Activated CD8-positive, alpha-beta T cell treated with anti-CD3 and anti-CD28 coated beads for 36 hours (primary cell): Measurements from ENCODE around the gene CTSK. TPM values are rescaled to one million over a fixed set of nuclear protein-coding genes. Genes with fewer than 3 reads are reported as not detected.
"Not testable (repeated sequence)": the region's sequence is repeated elsewhere in the genome, so short reads cannot be mapped to it uniquely, and the experiment has no call there.

Source experiments
- ATAC-seq: fragments of 200-7000 bp; cut with Tn5 transposase; one replicate; pipeline ENCODE4 v1.10.0; 2021; ENCODE audit warnings: mild to moderate bottlenecking, moderate library complexity
- CTCF ChIA-PET: fragments of 350-600 bp; sonication (Branson Sonifier 250); formaldehyde crosslinking; loops from one replicate; lab custom pipeline; 2021; ENCODE audit warnings: antibody characterized with exemption; lab: Charles Lee
- POLR2A ChIA-PET: fragments of 350-600 bp; sonication (Branson Sonifier 250); formaldehyde crosslinking; loops from one replicate; lab custom pipeline; 2021; ENCODE audit warnings: antibody characterized with exemption; lab: Charles Lee
- DNase-seq: peaks from one replicate; pipeline ENCODE4 v3.0.0-alpha.2; 2020
- H3K27ac Mint-ChIP-seq: one replicate; pipeline ENCODE4 v1.8.0; 2021; ENCODE audit warnings: mild to moderate bottlenecking, mixed read lengths
- H3K27me3 Mint-ChIP-seq: one replicate; pipeline ENCODE4 v1.8.0; 2021; ENCODE audit warnings: mixed read lengths
- H3K36me3 Mint-ChIP-seq: one replicate; pipeline ENCODE4 v1.8.0; 2021; ENCODE audit warnings: low read depth, mixed read lengths
- H3K4me1 Mint-ChIP-seq: one replicate; pipeline ENCODE4 v1.8.0; 2021; ENCODE audit warnings: low read depth, mixed read lengths
- H3K4me3 Mint-ChIP-seq: one replicate; pipeline ENCODE4 v1.8.0; 2021; ENCODE audit warnings: mild to moderate bottlenecking, moderate library complexity, mixed read lengths
- H3K9me3 Mint-ChIP-seq: one replicate; pipeline ENCODE4 v1.8.0; 2021; ENCODE audit warnings: mixed read lengths
- CTCF ChIP-seq: fragments of 200-600 bp; IDR thresholded peaks from one replicate; pipeline ENCODE4 v1.8.0; 2022; ENCODE audit warnings: antibody characterized with exemption, mild to moderate bottlenecking
- intact Hi-C: fragments of 100-400 bp; cut with micrococcal nuclease; formaldehyde crosslinking; loops from one replicate; pipeline ENCODE4 v1.10.0; 2022
- total RNA-seq, 2 experiments: library from RNA; stranded (reverse); gene quantifications; one replicate each; pipeline ENCODE4 v1.2.3, GENCODE V29; 2021

The CTSK gene
- total RNA-seq, 2 experiments from 2014 or later = 2.9 to 3.6 TPM

- no peak overlapping the region for H3K4me3 Mint-ChIP-seq
- CTCF ChIA-PET = interaction anchor here (1.4 to 2.0 kb wide), 2 partner anchors 27 to 79 kb away, joined by 3 to 9 read pairs; no protein-coding TSS in a partner anchor
- ATAC-seq = no peak
- peaks cover 46% of the 10 kb centered on the region for H3K4me1 Mint-ChIP-seq
- TF ChIP-seq CTCF = no peak
- DNase-seq = no peak
- no peaks in the 10 kb centered on the region for H3K27me3 Mint-ChIP-seq
- H3K27ac Mint-ChIP-seq = no peak overlapping the region
- intact Hi-C loops = loop anchor here (5.0 kb wide), 1 partner anchor 79 kb away; no protein-coding TSS in a partner anchor
- H3K36me3 Mint-ChIP-seq = peaks cover 45% of the 10 kb centered on the region
- H3K9me3 Mint-ChIP-seq = no peaks in the 10 kb centered on the region
- POLR2A ChIA-PET = no interaction called here
Measured at GRCh38 chr1:150842964-150843363, 34.9 kb upstream of the CTSK start.

- POLR2A ChIA-PET = interaction anchor here (1.0 kb wide), 1 partner anchor 27 kb away, joined by 5 read pairs; no protein-coding TSS in a partner anchor
- CTCF ChIA-PET = interaction anchor here (0.6 to 2.0 kb wide), 2 partner anchors 80 to 359 kb away, joined by 3 to 9 read pairs; no protein-coding TSS in a partner anchor
- Mint-ChIP-seq H3K36me3 (peaks cover 41% of the 10 kb centered on the region), H3K4me1 (peaks cover 41% of the 10 kb centered on the region), H3K27me3 (no peaks in the 10 kb centered on the region), H3K27ac (peak overlapping the region; percentile 81), H3K9me3 (no peaks in the 10 kb centered on the region), H3K4me3 (no peak overlapping the region)
- TF ChIP-seq CTCF = no peak
- intact Hi-C loops = loop anchor here (5.0 kb wide), 1 partner anchor 80 kb away; no protein-coding TSS in a partner anchor
- no peak for DNase-seq
- no peak for ATAC-seq
Measured at GRCh38 chr1:150842343-150842742, 34.3 kb upstream of the CTSK start.

GRCh38 chr1:150841626-150842025 lies 33.6 kb upstream of the CTSK start:
- no peak overlapping the region for H3K4me3 Mint-ChIP-seq
- intact Hi-C loops = loop anchor here (5.0 kb wide), 1 partner anchor 81 kb away; no protein-coding TSS in a partner anchor
- H3K27me3 Mint-ChIP-seq = no peaks in the 10 kb centered on the region
- no peaks in the 10 kb centered on the region for H3K9me3 Mint-ChIP-seq
- ATAC-seq (peak; percentile 83), DNase-seq (peak; percentile 10)
- ChIA-PET POLR2A (interaction anchor here (1.0 kb wide), 1 partner anchor 28 kb away, joined by 5 read pairs; no protein-coding TSS in a partner anchor), CTCF (interaction anchor here (0.6 to 2.0 kb wide), 2 partner anchors 81 to 359 kb away, joined by 3 to 9 read pairs; no protein-coding TSS in a partner anchor)
- H3K27ac Mint-ChIP-seq = peak overlapping the region; percentile 81
- peaks cover 37% of the 10 kb centered on the region for H3K4me1 Mint-ChIP-seq
- TF ChIP-seq CTCF = no peak
- peaks cover 42% of the 10 kb centered on the region for H3K36me3 Mint-ChIP-seq

- POLR2A ChIA-PET = interaction anchor here (0.7 kb wide), 1 partner anchor 81 kb away, joined by 3 read pairs; no protein-coding TSS in a partner anchor
- H3K4me1 Mint-ChIP-seq = peaks cover 34% of the 10 kb centered on the region
- not testable (repeated sequence) for DNase-seq, H3K27me3 Mint-ChIP-seq, H3K4me3 Mint-ChIP-seq, H3K9me3 Mint-ChIP-seq, ATAC-seq, H3K27ac Mint-ChIP-seq
- intact Hi-C loops = loop anchor here (5.0 kb wide), 1 partner anchor 81 kb away; no protein-coding TSS in a partner anchor
- peaks cover 39% of the 10 kb centered on the region for H3K36me3 Mint-ChIP-seq
- CTCF ChIA-PET = interaction anchor here (0.6 kb wide), 1 partner anchor 53 kb away, joined by 3 read pairs; no protein-coding TSS in a partner anchor
Measured at GRCh38 chr1:150840850-150841249, 32.8 kb upstream of the CTSK start.

- DNase-seq (no peak), ATAC-seq (no peak)
- Mint-ChIP-seq H3K36me3 (peaks cover 46% of the 10 kb centered on the region), H3K27me3 (no peaks in the 10 kb centered on the region), H3K9me3 (no peaks in the 10 kb centered on the region), H3K4me1 (peaks cover 17% of the 10 kb centered on the region), H3K4me3 (no peak overlapping the region), H3K27ac (no peak overlapping the region)
- intact Hi-C loops = no loop called here
- POLR2A ChIA-PET = interaction anchor here (0.7 to 1.0 kb wide), 2 partner anchors 130 to 186 kb away, joined by 3 read pairs; no protein-coding TSS in a partner anchor
- CTCF ChIA-PET = no interaction called here
- no peak for TF ChIP-seq CTCF
Measured at GRCh38 chr1:150836129-150836773, 28.2 kb upstream of the CTSK start.

DNA sequence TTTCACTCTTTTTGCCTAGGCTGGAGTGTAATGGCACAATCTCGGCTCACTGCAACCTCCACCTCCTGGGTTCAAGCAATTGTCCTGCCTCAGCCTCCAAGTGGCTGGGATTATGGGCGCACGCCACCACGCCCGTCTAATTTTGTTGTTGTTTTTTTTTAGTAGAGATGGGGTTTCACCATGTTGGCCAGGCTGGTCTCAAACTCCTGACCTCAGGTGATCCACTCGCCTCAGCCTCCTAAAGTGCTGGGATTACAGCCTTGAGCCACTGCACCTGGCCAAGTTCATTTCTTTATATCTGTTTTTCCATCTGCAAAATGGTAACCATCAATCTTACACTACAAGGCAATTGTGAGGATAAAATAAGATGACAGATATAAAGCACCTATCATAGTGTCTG lies 25.9 kb upstream of the CTSK start:
- H3K27me3 Mint-ChIP-seq, DNase-seq, H3K9me3 Mint-ChIP-seq, H3K4me3 Mint-ChIP-seq, H3K27ac Mint-ChIP-seq, intact Hi-C loops, CTCF ChIA-PET, ATAC-seq, H3K4me1 Mint-ChIP-seq: not testable (repeated sequence)
- POLR2A ChIA-PET = interaction anchor here (0.7 kb wide), 1 partner anchor 266 kb away, joined by 3 read pairs; no protein-coding TSS in a partner anchor
- H3K36me3 Mint-ChIP-seq = peaks cover 42% of the 10 kb centered on the region
